Right renal cortex interstitium (tissue), 3 donors: Measurements from ENCODE around the gene PACS2. TPM values are rescaled to one million over a fixed set of nuclear protein-coding genes. Genes with fewer than 3 reads are reported as not detected.

Experiments
- DNase-seq, 3 donors: peaks; one replicate each; pipeline ENCODE4 v3.0.0-alpha.2; 2013; ENCODE audit warnings: low read depth in 3 of 3, low spot score in 2 of 3
- polyA plus RNA-seq, 3 donors: library from polyadenylated mRNA; unstranded; fragments of 120-200 nt; gene quantifications; one replicate each; pipeline ENCODE4 v1.2.1, GENCODE V29; 2013; ENCODE audit not compliant: insufficient read length in 3 of 3

Gene PACS2
- polyA plus RNA-seq, 3 donors: 52.7 to 54.5 (median 53.1) TPM

GRCh38 chr14:105432657-105433056 lies 118.1 kb downstream of the PACS2 start:
- no peak for DNase-seq

- DNase-seq: no peak
Observed at GRCh38 chr14:105433161-105433605, 118.6 kb downstream of the PACS2 start.

GRCh38 chr14:105436402-105436801 lies 121.9 kb downstream of the PACS2 start:
- no peak for DNase-seq

- DNase-seq: no peak
Observed at GRCh38 chr14:105436891-105437722, 122.6 kb downstream of the PACS2 start.

- DNase-seq: no peak
Observed at GRCh38 chr14:105437723-105438500, 123.4 kb downstream of the PACS2 start.

- no peak for DNase-seq
Observed at GRCh38 chr14:105439179-105439578, 124.6 kb downstream of the PACS2 start.

- no peak for DNase-seq
Observed at GRCh38 chr14:105439710-105440553, 125.4 kb downstream of the PACS2 start.

GRCh38 chr14:105440554-105440900 lies 126.0 kb downstream of the PACS2 start:
- no peak for DNase-seq

GRCh38 chr14:105440992-105441391 lies 126.4 kb downstream of the PACS2 start:
- no peak for DNase-seq

GRCh38 chr14:105442125-105442524 lies 127.6 kb downstream of the PACS2 start:
- DNase-seq: no peak

- DNase-seq: no peak
Observed at GRCh38 chr14:105442834-105443233, 128.3 kb downstream of the PACS2 start.

GRCh38 chr14:105444859-105445258 lies 130.3 kb downstream of the PACS2 start:
- no peak for DNase-seq

GRCh38 chr14:105445290-105445689 lies 130.7 kb downstream of the PACS2 start:
- DNase-seq: no peak

GRCh38 chr14:105445901-105446845 lies 131.6 kb downstream of the PACS2 start:
- no peak for DNase-seq

GRCh38 chr14:105446971-105447370 lies 132.4 kb downstream of the PACS2 start:
- DNase-seq: no peak

Other genes starting within 250 kb of the PACS2 start
- under 1 TPM; 0.28 to 0.40 (median 0.32) TPM for gene GPR132, start 249.3 kb upstream of the PACS2 start, polyA plus RNA-seq
- 1 to 10 TPM; 6.6 to 8.0 (median 7.1) TPM for gene JAG2, start 146.0 kb upstream of the PACS2 start, polyA plus RNA-seq
- 10 to 100 TPM; 19.2 to 26.0 (median 21.0) TPM for gene NUDT14, start 133.4 kb upstream of the PACS2 start, polyA plus RNA-seq
- gene BTBD6, start 66.2 kb upstream of the PACS2 start, polyA plus RNA-seq: 10 to 100 TPM; 30.8 to 38.3 (median 36.5) TPM
- gene BRF1, start 13.7 kb upstream of the PACS2 start, polyA plus RNA-seq: 10 to 100 TPM; 28.0 to 30.7 (median 30.5) TPM
- gene TEX22, start 83.8 kb downstream of the PACS2 start, polyA plus RNA-seq: 1 to 10 TPM in 2 of 3 donors, under 1 TPM in 1; 0.93 to 1.3 (median 1.0) TPM
- gene MTA1, start 105.1 kb downstream of the PACS2 start, polyA plus RNA-seq: 10 to 100 TPM; 69.0 to 83.7 (median 74.5) TPM
- 100 to 1,000 TPM in 2 of 3 donors, 10 to 100 TPM in 1; 91.5 to 120 (median 109) TPM for gene CRIP2, start 160.1 kb downstream of the PACS2 start, polyA plus RNA-seq
- 10 to 100 TPM; 24.1 to 32.5 (median 28.8) TPM for gene CRIP1, start 172.1 kb downstream of the PACS2 start, polyA plus RNA-seq
- 1 to 10 TPM; 3.8 to 6.3 (median 4.7) TPM for gene TEDC1, start 176.5 kb downstream of the PACS2 start, polyA plus RNA-seq
- gene TMEM121, start 211.8 kb downstream of the PACS2 start, polyA plus RNA-seq: 1 to 10 TPM; 1.8 to 3.3 (median 2.5) TPM